ENCODE measurements around the gene SYCP3. TPM values are rescaled to one million over a fixed set of nuclear protein-coding genes. Genes with fewer than 3 reads are reported as not detected.
"Not testable (repeated sequence)": the region's sequence is repeated elsewhere in the genome, so short reads cannot be mapped to it uniquely, and the experiment has no call there.

SYCP3 gene
- total RNA-seq, 1 donor from 2014 or later, result not detected

GRCh38 chr12:101694297-101694848 lies 44.9 kb downstream of the SYCP3 start:
- peaks cover 11 to 20% (median 17%) of the 10 kb centered on the region in 3 donors for H3K4me1 ChIP-seq (ENCODE audit: control insufficient read depth in 3 of 3, insufficient read depth in 3 of 3, low read length in 3 of 3)
- no peaks in the 10 kb centered on the region for H3K9me3 ChIP-seq (ENCODE audit: control insufficient read depth in 3 of 3, low read length in 3 of 3)
- H3K27me3 ChIP-seq (ENCODE audit: control insufficient read depth in 3 of 3, insufficient read depth in 3 of 3, low read length in 3 of 3), result no peaks in the 10 kb centered on the region
- no peak overlapping the region for H3K27ac ChIP-seq (ENCODE audit: low read depth, low read length)
- H3K36me3 ChIP-seq (ENCODE audit: control insufficient read depth in 3 of 3, insufficient read depth in 3 of 3, low read length in 3 of 3), result no peaks in the 10 kb centered on the region
- no peak overlapping the region for H3K4me3 ChIP-seq (ENCODE audit: low read length in 3 of 3)
- H3K9ac ChIP-seq (ENCODE audit: low read depth in 1 of 3, low read length in 3 of 3), result no peak overlapping the region

- H3K27me3 ChIP-seq (ENCODE audit: control insufficient read depth in 3 of 3, insufficient read depth in 3 of 3, low read length in 3 of 3), result no peaks in the 10 kb centered on the region
- peaks cover 5 to 7% (median 6%) of the 10 kb centered on the region in 3 donors for H3K4me1 ChIP-seq (ENCODE audit: control insufficient read depth in 3 of 3, insufficient read depth in 3 of 3, low read length in 3 of 3)
- no peak overlapping the region for H3K9ac ChIP-seq (ENCODE audit: low read depth in 1 of 3, low read length in 3 of 3)
- no peak overlapping the region for H3K27ac ChIP-seq (ENCODE audit: low read depth, low read length)
- H3K36me3 ChIP-seq (ENCODE audit: control insufficient read depth in 3 of 3, insufficient read depth in 3 of 3, low read length in 3 of 3), result peaks cover 0 to 1% (median 0%) of the 10 kb centered on the region in 3 donors
- H3K4me3 ChIP-seq (ENCODE audit: low read length in 3 of 3), result no peak overlapping the region
- no peaks in the 10 kb centered on the region for H3K9me3 ChIP-seq (ENCODE audit: control insufficient read depth in 3 of 3, low read length in 3 of 3)
Observed at GRCh38 chr12:101691503-101692096, 47.7 kb downstream of the SYCP3 start.

- Histone ChIP-seq H3K9me3 (ENCODE audit: control insufficient read depth in 3 of 3, low read length in 3 of 3) (no peaks in the 10 kb centered on the region), H3K9ac (ENCODE audit: low read depth in 1 of 3, low read length in 3 of 3) (no peak overlapping the region), H3K4me1 (ENCODE audit: control insufficient read depth in 3 of 3, insufficient read depth in 3 of 3, low read length in 3 of 3) (no peaks in the 10 kb centered on the region), H3K27ac (ENCODE audit: low read depth, low read length) (no peak overlapping the region), H3K4me3 (ENCODE audit: low read length in 3 of 3) (no peak overlapping the region), H3K27me3 (ENCODE audit: control insufficient read depth in 3 of 3, insufficient read depth in 3 of 3, low read length in 3 of 3) (no peaks in the 10 kb centered on the region), H3K36me3 (ENCODE audit: control insufficient read depth in 3 of 3, insufficient read depth in 3 of 3, low read length in 3 of 3) (peaks cover 6 to 10% (median 7%) of the 10 kb centered on the region in 3 donors)
Observed at GRCh38 chr12:101690544-101691098, 48.6 kb downstream of the SYCP3 start.

GRCh38 chr12:101686176-101686575 lies 53.1 kb downstream of the SYCP3 start:
- H3K9me3 ChIP-seq (ENCODE audit: control insufficient read depth in 3 of 3, low read length in 3 of 3), result no peaks in the 10 kb centered on the region
- no peak overlapping the region for H3K4me3 ChIP-seq (ENCODE audit: low read length in 3 of 3)
- H3K36me3 ChIP-seq (ENCODE audit: control insufficient read depth in 3 of 3, insufficient read depth in 3 of 3, low read length in 3 of 3), result peaks cover 25 to 42% (median 31%) of the 10 kb centered on the region in 3 donors
- no peak overlapping the region for H3K9ac ChIP-seq (ENCODE audit: low read depth in 1 of 3, low read length in 3 of 3)
- H3K4me1 ChIP-seq (ENCODE audit: control insufficient read depth in 3 of 3, insufficient read depth in 3 of 3, low read length in 3 of 3), result no peaks in the 10 kb centered on the region
- no peak overlapping the region for H3K27ac ChIP-seq (ENCODE audit: low read depth, low read length)
- no peaks in the 10 kb centered on the region for H3K27me3 ChIP-seq (ENCODE audit: control insufficient read depth in 3 of 3, insufficient read depth in 3 of 3, low read length in 3 of 3)

- Histone ChIP-seq H3K4me1 (ENCODE audit: control insufficient read depth in 3 of 3, insufficient read depth in 3 of 3, low read length in 3 of 3) (peaks cover 2 to 6% (median 4%) of the 10 kb centered on the region in 3 donors), H3K4me3 (ENCODE audit: low read length in 3 of 3) (no peak overlapping the region), H3K9ac (ENCODE audit: low read depth in 1 of 3, low read length in 3 of 3) (no peak overlapping the region), H3K36me3 (ENCODE audit: control insufficient read depth in 3 of 3, insufficient read depth in 3 of 3, low read length in 3 of 3) (peaks cover 31 to 48% (median 35%) of the 10 kb centered on the region in 3 donors), H3K9me3 (ENCODE audit: control insufficient read depth in 3 of 3, low read length in 3 of 3) (no peaks in the 10 kb centered on the region), H3K27me3 (ENCODE audit: control insufficient read depth in 3 of 3, insufficient read depth in 3 of 3, low read length in 3 of 3) (no peaks in the 10 kb centered on the region), H3K27ac (ENCODE audit: low read depth, low read length) (no peak overlapping the region)
Observed at GRCh38 chr12:101685092-101685491, 54.2 kb downstream of the SYCP3 start.

- Histone ChIP-seq H3K36me3 (ENCODE audit: control insufficient read depth in 3 of 3, insufficient read depth in 3 of 3, low read length in 3 of 3) (peaks cover 46 to 78% (median 57%) of the 10 kb centered on the region in 3 donors), H3K4me1 (ENCODE audit: control insufficient read depth in 3 of 3, insufficient read depth in 3 of 3, low read length in 3 of 3) (peaks cover 10 to 15% (median 11%) of the 10 kb centered on the region in 3 donors)
- H3K27ac ChIP-seq (ENCODE audit: low read depth, low read length); H3K9ac ChIP-seq (ENCODE audit: low read depth in 1 of 3, low read length in 3 of 3); H3K4me3 ChIP-seq (ENCODE audit: low read length in 3 of 3); H3K27me3 ChIP-seq (ENCODE audit: control insufficient read depth in 3 of 3, insufficient read depth in 3 of 3, low read length in 3 of 3); H3K9me3 ChIP-seq (ENCODE audit: control insufficient read depth in 3 of 3, low read length in 3 of 3): not testable (repeated sequence)
Observed at GRCh38 chr12:101681627-101682026, 57.6 kb downstream of the SYCP3 start.

GRCh38 chr12:101680647-101681046 lies 58.6 kb downstream of the SYCP3 start:
- H3K27me3 ChIP-seq (ENCODE audit: control insufficient read depth in 3 of 3, insufficient read depth in 3 of 3, low read length in 3 of 3), result no peaks in the 10 kb centered on the region
- peaks cover 47 to 81% (median 55%) of the 10 kb centered on the region in 3 donors for H3K36me3 ChIP-seq (ENCODE audit: control insufficient read depth in 3 of 3, insufficient read depth in 3 of 3, low read length in 3 of 3)
- no peaks in the 10 kb centered on the region for H3K9me3 ChIP-seq (ENCODE audit: control insufficient read depth in 3 of 3, low read length in 3 of 3)
- H3K4me1 ChIP-seq (ENCODE audit: control insufficient read depth in 3 of 3, insufficient read depth in 3 of 3, low read length in 3 of 3), result peaks cover 10 to 15% (median 13%) of the 10 kb centered on the region in 3 donors
- no peak overlapping the region for H3K27ac ChIP-seq (ENCODE audit: low read depth, low read length)
- no peak overlapping the region for H3K9ac ChIP-seq (ENCODE audit: low read depth in 1 of 3, low read length in 3 of 3)
- no peak overlapping the region for H3K4me3 ChIP-seq (ENCODE audit: low read length in 3 of 3)

GRCh38 chr12:101680240-101680639 lies 59.0 kb downstream of the SYCP3 start:
- H3K4me1 ChIP-seq (ENCODE audit: control insufficient read depth in 3 of 3, insufficient read depth in 3 of 3, low read length in 3 of 3), result peaks cover 13 to 17% (median 15%) of the 10 kb centered on the region in 3 donors
- H3K27ac ChIP-seq (ENCODE audit: low read depth, low read length), result no peak overlapping the region
- no peaks in the 10 kb centered on the region for H3K27me3 ChIP-seq (ENCODE audit: control insufficient read depth in 3 of 3, insufficient read depth in 3 of 3, low read length in 3 of 3)
- no peak overlapping the region for H3K9ac ChIP-seq (ENCODE audit: low read depth in 1 of 3, low read length in 3 of 3)
- no peaks in the 10 kb centered on the region for H3K9me3 ChIP-seq (ENCODE audit: control insufficient read depth in 3 of 3, low read length in 3 of 3)
- peaks cover 47 to 81% (median 55%) of the 10 kb centered on the region in 3 donors for H3K36me3 ChIP-seq (ENCODE audit: control insufficient read depth in 3 of 3, insufficient read depth in 3 of 3, low read length in 3 of 3)
- no peak overlapping the region for H3K4me3 ChIP-seq (ENCODE audit: low read length in 3 of 3)
